GM12878 (cell line): ENCODE data around the gene CPLX1. TPM values are rescaled to one million over a fixed set of nuclear protein-coding genes. Genes with fewer than 3 reads are reported as not detected.

ENCODE experiments used
- ATAC-seq: fragments of 200-7000 bp; cut with Tn5 transposase; 3 replicates; pipeline ENCODE4 v1.9.1; 2020; ENCODE audit warnings: mild to moderate bottlenecking, moderate library complexity
- BruUV-seq: library from RNA; stranded (reverse); fragments of 400-500 nt; replicated peaks from 2 replicates; lab custom pipeline; 2021; lab: Mats Ljungman, UMichigan
- CTCF ChIA-PET: fragments of 300-600 bp; sonication (Branson Sonifier 250); formaldehyde crosslinking; extraction: SDS; loops from one replicate; lab custom pipeline; 2021; ENCODE audit warnings: inconsistent platforms; lab: Yijun Ruan, JAX
- POLR2A ChIA-PET: fragments of 350-600 bp; formaldehyde crosslinking; extraction: SDS; loops from one replicate; lab custom pipeline; 2021; ENCODE audit warnings: inconsistent platforms; lab: Charles Lee
- RAD21 ChIA-PET: fragments of 300-600 bp; sonication (Branson Sonifier 250); formaldehyde crosslinking; loops from one replicate; lab custom pipeline; 2023; ENCODE audit warnings: antibody characterized with exemption; ENCODE audit not compliant: unreplicated experiment; lab: Charles Lee
- SMC1A ChIA-PET: fragments of 300-600 bp; sonication (Branson Sonifier 250); formaldehyde crosslinking; loops from one replicate; lab custom pipeline; 2023; ENCODE audit not compliant: unreplicated experiment, uncharacterized antibody; lab: Charles Lee
- DNase-seq: peaks from one replicate; pipeline ENCODE4 v3.0.0-alpha.2; 2011; ENCODE audit warnings: low read depth, low spot score
- FAIRE-seq: peaks from 3 replicates; lab custom pipeline; 2011; peaks lifted over from hg19 to GRCh38; lab: Jason Lieb, UNC
- H2AFZ ChIP-seq: 2 replicates; pipeline ENCODE4 v1.6.0; 2011; ENCODE audit warnings: low read depth, low read length, control low read depth; ENCODE audit not compliant: control insufficient read depth
- H3K27ac ChIP-seq: 2 replicates; pipeline ENCODE4 v1.5.1; 2011; ENCODE audit warnings: control low read depth; ENCODE audit not compliant: control insufficient read depth, insufficient read depth
- H3K27me3 ChIP-seq, 2 experiments: replicated peaks in 1 of 2; 2 replicates each; pipeline versions ENCODE4 v1.6.0 to v1.6.1; 2011; ENCODE audit warnings: low read length in 1 of 2; ENCODE audit not compliant: control insufficient read depth in 2 of 2, insufficient read depth in 2 of 2
- H3K36me3 ChIP-seq, 2 experiments: 2 replicates each; pipeline ENCODE4 v1.5.1; 2011; ENCODE audit warnings: low read length in 1 of 2; ENCODE audit not compliant: control insufficient read depth in 2 of 2, insufficient read depth in 2 of 2
- H3K4me1 ChIP-seq: 2 replicates; pipeline ENCODE4 v1.6.1; 2011; ENCODE audit warnings: mild to moderate bottlenecking, low read length, moderate library complexity, mixed read lengths; ENCODE audit not compliant: control insufficient read depth, insufficient read depth
- H3K4me2 ChIP-seq: 2 replicates; pipeline ENCODE4 v1.6.0; 2011; ENCODE audit warnings: control low read depth; ENCODE audit not compliant: control insufficient read depth, insufficient read depth
- H3K4me3 ChIP-seq: fragments of 200-600 bp; sonication (generic); 2 replicates; pipeline ENCODE4 v1.5.1; 2016
- H3K79me2 ChIP-seq: 2 replicates; pipeline ENCODE4 v1.6.0; 2011; ENCODE audit warnings: low read length; ENCODE audit not compliant: control insufficient read depth, insufficient read depth
- H3K9ac ChIP-seq: 2 replicates; pipeline ENCODE4 v1.8.0; 2011; ENCODE audit warnings: low read length, control low read depth, mixed read lengths; ENCODE audit not compliant: control insufficient read depth, insufficient read depth
- H3K9me3 ChIP-seq: replicated peaks from 3 replicates; pipeline ENCODE4 v1.5.1; 2011; ENCODE audit warnings: mild to moderate bottlenecking, low read length; ENCODE audit not compliant: control insufficient read depth, insufficient read depth
- H4K20me1 ChIP-seq: 2 replicates; pipeline ENCODE4 v1.6.0; 2011; ENCODE audit not compliant: control insufficient read depth, insufficient read depth
- ASH2L ChIP-seq: fragments of 300-600, 200-600 bp; sonication (generic); IDR thresholded peaks from 2 replicates; pipeline ENCODE4 v1.6.1; 2017; ENCODE audit warnings: low read depth, mild to moderate bottlenecking, borderline replicate concordance
- BACH1 ChIP-seq: fragments of 450-650 bp; IDR thresholded peaks from 2 replicates; pipeline ENCODE4 v1.6.1; 2017; ENCODE audit warnings: mild to moderate bottlenecking, borderline replicate concordance
- BMI1 ChIP-seq: fragments of 450-650 bp; IDR thresholded peaks from 2 replicates; pipeline ENCODE4 v1.6.1; 2016; ENCODE audit warnings: mild to moderate bottlenecking, moderate library complexity, borderline replicate concordance
- CEBPB ChIP-seq, 2 experiments: fragments of 150-350 bp in 1 of 2; IDR thresholded peaks; 2 replicates each; pipeline ENCODE4 v1.6.1; 2012 to 2014; ENCODE audit warnings: low read depth in 2 of 2, low read length in 2 of 2, borderline replicate concordance in 1 of 2, inconsistent platforms in 1 of 2
- CREB1 ChIP-seq: IDR thresholded peaks from 2 replicates; pipeline ENCODE4 v1.6.1; 2012; ENCODE audit warnings: low read depth, mild to moderate bottlenecking, inconsistent platforms
- ETV6 ChIP-seq, 2 experiments: fragments of 450-650 bp in 1 of 2; IDR thresholded peaks in 1 of 2; conservative IDR thresholded peaks in 1 of 2; 2 replicates each; pipeline ENCODE4 v1.6.1; 2014; ENCODE audit warnings: antibody characterized with exemption in 1 of 2, borderline replicate concordance in 1 of 2, low read depth in 1 of 2, mild to moderate bottlenecking in 1 of 2, moderate library complexity in 1 of 2
- FOS ChIP-seq: IDR thresholded peaks from 3 replicates; pipeline ENCODE4 v1.6.1; 2011; ENCODE audit warnings: borderline replicate concordance; ENCODE audit not compliant: insufficient read length; ENCODE audit errors: extremely low read depth
- KAT2A ChIP-seq: conservative IDR thresholded peaks from 2 replicates; pipeline ENCODE4 v1.6.1; 2011; ENCODE audit warnings: low read depth, low read length; ENCODE audit not compliant: control insufficient read depth
- MYB ChIP-seq: fragments of 150-350 bp; IDR thresholded peaks from 2 replicates; pipeline ENCODE4 v1.6.1; 2014; ENCODE audit warnings: mild to moderate bottlenecking, low read depth, low read length, borderline replicate concordance
- NFYA ChIP-seq: IDR thresholded peaks from 2 replicates; pipeline ENCODE4 v1.6.1; 2011; ENCODE audit warnings: low read depth, mild to moderate bottlenecking, low read length, improper control_type of control experiment, borderline replicate concordance
- NR2C2 ChIP-seq: IDR thresholded peaks from 2 replicates; pipeline ENCODE4 v1.6.1; 2011; ENCODE audit warnings: borderline replicate concordance, low read depth; ENCODE audit not compliant: control insufficient read depth, insufficient read length
- ZBED1 ChIP-seq: IDR thresholded peaks from 2 replicates; pipeline ENCODE4 v1.6.1; 2016; ENCODE audit warnings: borderline replicate concordance
- ZBTB40 ChIP-seq: fragments of 450-650 bp; IDR thresholded peaks from 2 replicates; pipeline ENCODE4 v1.6.1; 2016; ENCODE audit warnings: mild to moderate bottlenecking, moderate library complexity, borderline replicate concordance
- WGBS: methylation state at CpG from one replicate; pipeline ENCODE4 v1.1.6; 2016; ENCODE audit warnings: low lambda C conversion rate; ENCODE audit not compliant: insufficient replicate concordance, insufficient coverage; ENCODE audit errors: missing lambda C conversion rate; 5-methylcytosine and 5-hydroxymethylcytosine counted together
- in situ Hi-C: fragments of 300-500 bp; cut with MboI; formaldehyde crosslinking; loops from 9 replicates; pipeline ENCODE4 v1.14.3; 2018; ENCODE audit warnings: mixed read lengths
- intact Hi-C: fragments of 100-400 bp; cut with micrococcal nuclease; formaldehyde crosslinking; loops from one replicate; pipeline ENCODE4 v1.14.2; 2022; ENCODE audit not compliant: unreplicated experiment
- polyA plus RNA-seq, 11 experiments: library from polyadenylated mRNA; depleted of rRNA in 4 of 11; unstranded in 6 of 11; stranded (reverse) in 5 of 11; fragments of >200 nt; fragmentation: Nextera tagmentation in 4 of 11; fragmentation: Illumina TruSeq in 1 of 11; extraction: Ambion mirVana in 4 of 11; extraction: Trizol in 1 of 11; gene quantifications; 1 replicate in 1 of 11; 2 replicates in 10 of 11; pipeline versions ENCODE4 v1.2.1 to v1.2.3, GENCODE V29; 2011 to 2016; ENCODE audit warnings: inconsistent platforms in 2 of 11, missing spikeins in 2 of 11, low read depth in 1 of 11
- total RNA-seq, 4 experiments: library from RNA; depleted of rRNA in 3 of 4; stranded (reverse); fragments of >200 nt in 3 of 4; fragmentation: Illumina TruSeq in 1 of 4; extraction: Trizol in 1 of 4; gene quantifications; 2 replicates each; pipeline versions ENCODE4 v1.2.1 to v1.2.3, GENCODE V29; 2013 to 2021

Gene CPLX1
- total and polyA plus RNA-seq, 10 of the 15 experiments (the other 5 are each of a cell fraction or from before 2014, with no cell fraction given): 0.04 to 1.2 (median 0.13) TPM; not detected in 5

DNA sequence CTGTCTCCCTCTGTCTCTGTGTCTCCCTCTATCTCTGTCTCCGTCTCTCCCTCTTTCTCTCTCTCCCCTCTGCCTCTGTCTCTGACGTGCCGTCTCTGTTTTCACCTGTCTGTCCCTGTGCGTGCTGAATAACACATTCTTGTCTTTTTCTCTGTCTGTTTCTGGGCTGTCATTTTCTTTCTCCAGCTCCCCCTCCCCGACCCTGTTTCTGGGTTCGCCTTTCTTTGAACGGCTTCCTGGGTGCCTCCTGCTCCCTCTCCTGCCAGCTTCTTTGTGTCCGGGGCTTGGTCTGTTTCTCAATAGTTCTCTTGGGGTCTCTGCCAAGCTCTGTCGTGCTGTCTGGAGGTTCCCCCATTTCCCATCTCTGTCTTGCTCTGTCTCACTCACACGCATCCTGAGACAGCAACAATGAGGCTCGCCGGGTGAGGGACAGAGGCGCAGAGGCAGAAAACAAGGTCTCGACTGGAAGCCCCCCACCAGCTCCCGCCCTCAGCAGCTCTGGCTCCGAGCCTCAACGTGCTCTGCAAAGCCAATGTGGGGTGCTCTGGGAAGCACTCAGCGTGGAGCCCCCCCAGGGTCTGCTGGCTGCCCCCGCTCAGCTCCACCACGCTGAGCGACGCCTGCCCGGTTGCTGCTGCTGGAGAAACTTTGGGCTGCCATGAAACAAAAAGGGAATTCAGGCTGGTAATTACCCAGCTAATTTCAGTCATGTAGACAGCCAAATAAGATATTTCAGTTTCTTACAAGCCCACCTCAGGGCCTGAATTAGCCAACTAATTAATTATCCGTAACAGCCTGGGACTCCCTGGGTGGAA lies 3.4 kb downstream of the CPLX1 start:
- intact Hi-C loops: no loop called here
- no TSS peak for BruUV-seq
- CTCF ChIA-PET: no interaction called here

More for the DNA sequence above, 3.4 kb downstream of the CPLX1 start:
- no peaks in the 10 kb centered on the region for H3K36me3 ChIP-seq
- H3K9me3 ChIP-seq: no peaks in the 10 kb centered on the region; the same call in 2 of the 3 replicates
- no peak overlapping the region for H3K4me2 ChIP-seq
- ChIA-PET POLR2A (no interaction called here), RAD21 (no interaction called here), SMC1A (no interaction called here)
- DNase-seq: no peak
- no peaks in the 10 kb centered on the region for H3K79me2 ChIP-seq
- 40% methylated on average over 24 of the region's 24 CpGs for WGBS
- TF ChIP-seq CREB1 (no peak), FOS (no peak), ASH2L (no peak), MYB (no peak), BACH1 (no peak), CEBPB (IDR thresholded peaks at IDR 0.05; ENCODE audit: borderline replicate concordance in 1 of 2, low read depth in 2 of 2, low read length in 2 of 2) (no peak), ZBTB40 (no peak), BMI1 (no peak), ETV6 (conservative IDR thresholded peaks at IDR 0.05 in 1 of 2, IDR thresholded peaks at IDR 0.05 in 1 of 2; ENCODE audit: borderline replicate concordance in 1 of 2, low read depth in 1 of 2) (no peak), NR2C2 (no peak), KAT2A (no peak), NFYA (no peak), ZBED1 (no peak)
- no peak for FAIRE-seq
- no peaks in the 10 kb centered on the region for H4K20me1 ChIP-seq
- H3K9ac ChIP-seq: no peak overlapping the region
- no peak overlapping the region for H3K27ac ChIP-seq
- in situ Hi-C loops: no loop called here
- no peak overlapping the region for H3K4me3 ChIP-seq
- ATAC-seq: no peak
- H3K27me3 ChIP-seq: peaks cover 0 to 12% of the 10 kb centered on the region in 2 experiments
- H2AFZ ChIP-seq: no peak overlapping the region
- H3K4me1 ChIP-seq: no peaks in the 10 kb centered on the region
